Measurements from ENCODE around the gene SFTA2.

SFTA2 gene

GRCh38 chr6:30886897-30887255 is 45.1 kb downstream of the SFTA2 start:
- no peak overlapping the region for H3K4me3 ChIP-seq (ENCODE audit: low read depth, low read length)
- no peak for TF ChIP-seq CTCF (IDR thresholded peaks at IDR 0.05; ENCODE audit: insufficient read depth, low read depth, low read length, missing control alignments)
- DNase-seq (ENCODE audit: low read depth) = no peak

DNA sequence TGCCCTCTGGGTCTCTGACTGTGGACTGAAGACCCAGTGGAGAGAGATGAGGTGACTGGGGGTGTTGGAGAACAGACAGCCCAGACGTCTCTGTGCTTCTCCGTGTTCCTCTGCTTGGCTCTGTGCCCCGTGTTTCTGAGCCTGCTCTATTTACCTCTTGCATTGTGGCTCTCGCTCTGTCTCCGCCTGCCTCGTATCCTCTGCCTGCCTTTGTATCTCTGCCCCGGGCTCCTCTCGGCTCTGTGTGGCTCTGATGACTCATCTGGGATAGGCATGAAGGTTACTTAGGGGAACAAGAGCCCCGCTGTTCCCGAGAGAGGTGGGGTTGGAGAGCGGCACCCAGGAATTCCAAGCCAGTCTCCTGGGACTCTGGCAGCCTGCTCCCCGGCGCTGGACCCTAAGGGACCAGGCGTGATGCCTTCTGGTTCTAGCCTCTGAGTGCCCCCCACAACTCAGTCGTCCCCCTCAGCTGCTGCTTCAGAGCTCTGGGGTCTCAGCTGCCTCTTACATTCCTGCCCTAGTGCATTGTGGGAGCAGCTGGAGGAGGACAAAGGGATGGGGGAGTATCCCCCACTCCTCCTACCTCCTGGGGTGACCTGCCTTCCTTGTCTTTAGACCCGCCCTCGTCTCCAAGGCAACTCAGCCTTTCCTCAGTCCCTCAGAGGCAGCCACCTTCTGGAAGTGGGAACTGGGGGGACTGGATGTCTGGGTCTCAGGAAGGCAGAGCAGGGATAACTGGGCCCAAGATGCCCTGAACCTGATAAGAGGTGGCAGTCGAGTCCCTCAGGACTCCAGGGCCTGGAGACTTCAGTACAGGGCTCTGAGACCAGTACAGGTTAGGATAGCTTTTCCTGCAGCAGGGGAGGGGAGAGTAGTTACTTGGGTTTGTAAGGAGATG is 45.7 kb downstream of the SFTA2 start:
- TF ChIP-seq CTCF (IDR thresholded peaks at IDR 0.05; ENCODE audit: insufficient read depth, low read depth, low read length, missing control alignments) = no peak
- H3K4me3 ChIP-seq (ENCODE audit: low read depth, low read length) = no peak overlapping the region
- no peak for DNase-seq (ENCODE audit: low read depth)

- DNase-seq (ENCODE audit: low read depth) = no peak
- TF ChIP-seq CTCF (IDR thresholded peaks at IDR 0.05; ENCODE audit: insufficient read depth, low read depth, low read length, missing control alignments) = no peak
- H3K4me3 ChIP-seq (ENCODE audit: low read depth, low read length) = peak overlapping the region; percentile 53
Observed at GRCh38 chr6:30885481-30885998, 46.4 kb downstream of the SFTA2 start.

DNA sequence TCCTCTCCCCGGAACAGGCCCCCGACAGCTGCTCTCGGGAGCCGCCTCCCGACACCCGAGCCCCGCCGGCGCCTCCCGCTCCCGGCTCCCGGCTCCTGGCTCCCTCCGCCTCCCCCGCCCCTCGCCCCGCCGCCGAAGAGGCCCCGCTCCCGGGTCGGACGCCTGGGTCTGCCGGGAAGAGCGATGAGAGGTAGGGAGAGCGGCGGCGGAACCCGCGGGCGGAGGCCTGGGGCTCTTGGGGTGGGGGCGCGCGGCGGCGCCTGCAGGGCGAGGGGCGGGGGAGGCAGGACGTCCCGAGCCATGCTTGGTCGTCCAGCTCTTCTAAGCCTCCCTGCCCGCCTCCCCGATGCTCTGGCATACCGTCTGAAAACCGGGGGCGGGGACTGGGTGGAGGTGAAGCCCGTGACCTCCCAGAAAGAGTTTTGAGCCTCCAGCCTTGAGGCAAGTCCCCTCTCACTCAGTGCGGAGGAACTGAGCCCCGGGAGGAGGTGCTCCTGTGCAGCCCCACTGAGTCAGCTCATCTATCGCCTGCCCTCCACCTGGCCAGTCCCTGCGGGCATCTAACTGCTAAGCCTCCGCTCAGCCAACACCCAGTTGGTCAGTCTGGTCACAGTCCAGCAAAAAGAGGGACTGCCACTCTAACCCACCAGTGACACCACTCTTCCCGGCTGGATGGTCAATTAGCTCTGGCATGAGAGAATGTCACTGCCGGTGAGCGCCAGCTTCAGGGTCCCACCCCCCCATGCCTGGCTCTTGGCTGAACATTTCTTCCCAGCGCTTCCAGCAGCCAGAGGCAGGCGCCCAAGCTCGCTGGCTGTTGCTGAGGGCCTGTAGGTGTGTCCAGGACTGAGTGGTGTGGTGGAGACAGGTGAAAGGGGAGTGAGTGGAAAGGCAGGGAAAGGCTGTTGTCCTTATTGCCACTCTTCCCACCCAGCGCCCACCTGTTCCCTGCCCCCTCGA is 47.2 kb downstream of the SFTA2 start:
- H3K4me3 ChIP-seq (ENCODE audit: low read depth, low read length) = peak overlapping the region; percentile 53
- DNase-seq (ENCODE audit: low read depth) = peak; percentile 58
- no peak for TF ChIP-seq CTCF (IDR thresholded peaks at IDR 0.05; ENCODE audit: insufficient read depth, low read depth, low read length, missing control alignments)

- peak; percentile 60 for DNase-seq (ENCODE audit: low read depth)
- TF ChIP-seq CTCF (IDR thresholded peaks at IDR 0.05; ENCODE audit: insufficient read depth, low read depth, low read length, missing control alignments) = no peak
- peak within 1 kb of the TSS; percentile 59 for H3K4me3 ChIP-seq (ENCODE audit: low read depth, low read length)
Observed at GRCh38 chr6:30883685-30884520, 48.1 kb downstream of the SFTA2 start, which contains the start of gene DDR1. Gene DDR1 (plus strand): TSS chr6:30884519. CDS start chr6:30888730, 4,211 bp downstream.
